Fibroblast of villous mesenchyme (primary cell): Measurements from ENCODE around the gene GAGE10. TPM values are rescaled to one million over a fixed set of nuclear protein-coding genes. Genes with fewer than 3 reads are reported as not detected.

Source experiments
- DNase-seq: peaks from one replicate; pipeline ENCODE4 v3.0.0-alpha.2; 2010; ENCODE audit warnings: low read depth
- H3K4me3 ChIP-seq: 2 replicates; pipeline ENCODE4 v1.5.1; 2011; ENCODE audit warnings: low read depth, mild to moderate bottlenecking, low read length
- CTCF ChIP-seq: IDR thresholded peaks from 2 replicates; pipeline ENCODE4 v1.5.1; 2012; ENCODE audit warnings: low read depth, mild to moderate bottlenecking, low read length; ENCODE audit not compliant: insufficient read depth
- total RNA-seq: library from RNA; depleted of rRNA; stranded (reverse); fragments of >200 nt; gene quantifications from 2 replicates; pipeline ENCODE4 v1.2.3, GENCODE V29; 2012

GAGE10 gene
- total RNA-seq, 1 donor = not detected

GRCh38 chrX:49260221-49260985 lies 43.0 kb upstream of the GAGE10 start:
- H3K4me3 ChIP-seq = no peak overlapping the region
- TF ChIP-seq CTCF = no peak
- no peak for DNase-seq

GRCh38 chrX:49262603-49263002 lies 40.8 kb upstream of the GAGE10 start:
- no peak for TF ChIP-seq CTCF
- DNase-seq = no peak
- H3K4me3 ChIP-seq = no peak overlapping the region

- no peak overlapping the region for H3K4me3 ChIP-seq
- no peak for TF ChIP-seq CTCF
- DNase-seq = no peak
Observed at GRCh38 chrX:49263631-49264030, 39.8 kb upstream of the GAGE10 start.

- no peak for TF ChIP-seq CTCF
- H3K4me3 ChIP-seq = no peak within 1 kb of the TSS
- DNase-seq = no peak
Observed at GRCh38 chrX:49264460-49264859, 39.0 kb upstream of the GAGE10 start, which contains the start of gene FOXP3. Gene FOXP3, minus strand, starts transcription at chrX:49264710. Its CDS starts 6,205 bp downstream, at chrX:49258505.

GRCh38 chrX:49266523-49267445 lies 36.7 kb upstream of the GAGE10 start:
- DNase-seq = no peak
- TF ChIP-seq CTCF = no peak
- H3K4me3 ChIP-seq = no peak overlapping the region

GRCh38 chrX:49268702-49269009 lies 34.8 kb upstream of the GAGE10 start:
- H3K4me3 ChIP-seq = peak overlapping the region; percentile 60
- no peak for TF ChIP-seq CTCF
- no peak for DNase-seq
